ENCODE data around the gene HTATSF1. TPM values are rescaled to one million over a fixed set of nuclear protein-coding genes. Genes with fewer than 3 reads are reported as not detected.

HTATSF1 gene
- total RNA-seq, 4 donors from 2014 or later: 34.0 to 44.8 (median 40.7) TPM

DNA sequence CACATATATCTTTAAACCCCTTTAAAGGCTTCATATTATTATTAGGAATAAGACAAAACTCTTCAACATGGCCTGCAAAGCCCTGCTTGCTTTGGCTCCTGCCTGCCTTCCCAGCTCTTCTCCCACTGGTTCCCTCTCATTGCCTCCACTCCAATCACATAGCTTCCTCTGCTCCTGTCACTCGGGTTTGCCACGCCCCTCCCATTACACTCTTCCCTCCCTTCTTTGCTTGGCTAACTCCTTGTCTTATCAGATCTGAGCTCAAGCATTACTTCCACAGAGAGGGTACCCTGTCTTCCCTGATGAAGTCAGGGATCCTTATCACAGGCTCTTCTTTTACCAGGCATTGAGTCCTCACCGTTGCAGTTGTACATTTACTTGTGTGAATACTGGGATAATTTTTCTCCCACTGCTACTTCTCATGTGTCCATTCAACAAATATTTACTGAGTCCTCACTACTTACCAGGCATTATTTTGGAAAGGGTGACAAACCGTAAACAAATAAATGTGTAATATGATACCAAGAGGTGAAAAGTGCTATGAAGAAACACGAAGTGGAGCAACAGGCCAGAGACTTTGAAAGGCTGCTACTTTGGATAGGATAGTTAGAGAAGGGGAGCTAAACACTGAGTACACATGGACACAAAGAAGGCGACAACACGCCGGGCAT lies 31.4 kb downstream of the HTATSF1 start:
- in situ Hi-C loops (cut with MboI; ENCODE audit: low pct_ligation_motif_present in 1 of 4, low pct_unique_long_range_greater_than_20kb in 1 of 4, low sequenced_read_pairs in 3 of 4) (no loop called here), intact Hi-C loops (cut with DNase I; ENCODE audit: low total_unique reads) (no loop called here)
- no peaks in the 10 kb centered on the region for H3K9me3 ChIP-seq
- TF ChIP-seq POLR2A (IDR thresholded peaks at IDR 0.05) (no peak), EP300 (IDR thresholded peaks at IDR 0.05; ENCODE audit: low read depth) (no peak), POLR2AphosphoS5 (IDR thresholded peaks at IDR 0.05) (no peak)
- TF ChIP-seq, protein P1, sequence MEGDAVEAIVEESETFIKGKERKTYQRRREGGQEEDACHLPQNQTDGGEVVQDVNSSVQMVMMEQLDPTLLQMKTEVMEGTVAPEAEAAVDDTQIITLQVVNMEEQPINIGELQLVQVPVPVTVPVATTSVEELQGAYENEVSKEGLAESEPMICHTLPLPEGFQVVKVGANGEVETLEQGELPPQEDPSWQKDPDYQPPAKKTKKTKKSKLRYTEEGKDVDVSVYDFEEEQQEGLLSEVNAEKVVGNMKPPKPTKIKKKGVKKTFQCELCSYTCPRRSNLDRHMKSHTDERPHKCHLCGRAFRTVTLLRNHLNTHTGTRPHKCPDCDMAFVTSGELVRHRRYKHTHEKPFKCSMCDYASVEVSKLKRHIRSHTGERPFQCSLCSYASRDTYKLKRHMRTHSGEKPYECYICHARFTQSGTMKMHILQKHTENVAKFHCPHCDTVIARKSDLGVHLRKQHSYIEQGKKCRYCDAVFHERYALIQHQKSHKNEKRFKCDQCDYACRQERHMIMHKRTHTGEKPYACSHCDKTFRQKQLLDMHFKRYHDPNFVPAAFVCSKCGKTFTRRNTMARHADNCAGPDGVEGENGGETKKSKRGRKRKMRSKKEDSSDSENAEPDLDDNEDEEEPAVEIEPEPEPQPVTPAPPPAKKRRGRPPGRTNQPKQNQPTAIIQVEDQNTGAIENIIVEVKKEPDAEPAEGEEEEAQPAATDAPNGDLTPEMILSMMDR (IDR thresholded peaks at IDR 0.05): no peak
- H3K4me3 ChIP-seq: no peak overlapping the region
- H3K27me3 ChIP-seq: no peaks in the 10 kb centered on the region
- no peak overlapping the region for H3K27ac ChIP-seq
- no peak for DNase-seq
- peaks cover 4 to 16% (median 5%) of the 10 kb centered on the region in 4 donors for H3K4me1 ChIP-seq
- no peaks in the 10 kb centered on the region for H3K36me3 ChIP-seq
- WGBS, 2 donors (ENCODE audit: low coverage in 1 of 2): 17 to 74% methylated on average over 1 to 8 of the region's 8 CpGs

DNA sequence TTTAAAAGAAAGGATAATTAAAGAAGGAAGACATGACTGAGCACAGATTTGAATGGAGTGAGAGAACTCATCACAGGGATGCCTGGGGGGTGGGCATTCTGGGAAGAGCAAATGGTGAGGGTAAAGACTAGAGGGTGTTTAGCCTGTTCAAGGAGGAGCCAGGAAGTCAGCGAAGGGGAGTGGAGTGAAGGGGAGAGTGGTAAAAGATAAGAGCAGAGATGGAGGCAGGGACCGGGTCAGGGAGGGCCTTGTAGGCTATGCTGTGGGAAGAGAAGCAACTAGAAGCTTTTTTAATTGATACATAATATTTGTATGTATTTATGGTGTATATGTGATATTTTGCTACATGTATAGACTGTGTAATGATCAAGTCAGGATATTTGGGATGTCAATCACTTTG lies 32.4 kb downstream of the HTATSF1 start:
- in situ Hi-C loops (cut with MboI; ENCODE audit: low pct_ligation_motif_present in 1 of 4, low pct_unique_long_range_greater_than_20kb in 1 of 4, low sequenced_read_pairs in 3 of 4) (no loop called here), intact Hi-C loops (cut with DNase I; ENCODE audit: low total_unique reads) (no loop called here)
- TF ChIP-seq EP300 (IDR thresholded peaks at IDR 0.05; ENCODE audit: low read depth) (no peak), POLR2A (IDR thresholded peaks at IDR 0.05) (no peak), POLR2AphosphoS5 (IDR thresholded peaks at IDR 0.05) (no peak)
- TF ChIP-seq, protein P1 (IDR thresholded peaks at IDR 0.05): no peak
- Histone ChIP-seq H3K4me1 (peaks cover 4 to 16% (median 5%) of the 10 kb centered on the region in 4 donors), H3K27ac (no peak overlapping the region), H3K36me3 (no peaks in the 10 kb centered on the region), H3K9me3 (no peaks in the 10 kb centered on the region), H3K4me3 (no peak overlapping the region), H3K27me3 (no peaks in the 10 kb centered on the region)
- DNase-seq: no peak
- WGBS, 2 donors (ENCODE audit: low coverage in 1 of 2): 33 to 53% methylated on average over 1 to 2 of the region's 2 CpGs

DNA sequence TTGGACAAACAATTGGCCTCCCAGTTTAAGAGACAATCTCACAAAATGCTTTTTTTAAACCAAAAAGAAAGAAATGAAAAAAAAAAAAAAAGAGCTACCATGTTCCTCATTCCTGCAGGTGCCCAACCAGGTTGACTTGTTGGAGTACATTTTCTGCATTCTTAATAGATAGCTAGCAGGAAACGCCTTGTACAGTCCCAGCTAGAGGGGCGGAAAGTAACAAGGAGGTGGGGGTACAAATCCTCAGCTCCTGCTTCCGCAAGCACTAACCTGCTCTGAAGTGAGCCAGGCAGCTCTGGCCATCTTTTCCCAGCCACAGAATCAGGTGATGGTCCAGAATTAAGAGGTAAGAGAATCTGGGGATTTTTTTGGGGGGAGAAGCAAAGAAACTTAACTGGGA lies 34.6 kb downstream of the HTATSF1 start, which contains the start of gene VGLL1:
Gene VGLL1 (plus strand): TSS at position 265 of the 400 bp plus-strand sequence. CDS start 3,806 bp downstream, outside the sequence.
- Histone ChIP-seq H3K4me1 (peaks cover 0 to under 1% (median 0%) of the 10 kb centered on the region in 4 donors), H3K4me3 (no peak within 1 kb of the TSS), H3K27ac (no peak within 1 kb of the TSS), H3K36me3 (no peaks in the 10 kb centered on the region), H3K9me3 (no peaks in the 10 kb centered on the region), H3K27me3 (no peaks in the 10 kb centered on the region)
- in situ Hi-C loops (cut with MboI; ENCODE audit: low pct_ligation_motif_present in 1 of 4, low pct_unique_long_range_greater_than_20kb in 1 of 4, low sequenced_read_pairs in 3 of 4): no loop called here
- intact Hi-C loops (cut with DNase I; ENCODE audit: low total_unique reads): no loop called here
- TF ChIP-seq POLR2AphosphoS5 (IDR thresholded peaks at IDR 0.05): no peak
- TF ChIP-seq, protein P1 (IDR thresholded peaks at IDR 0.05): no peak
- TF ChIP-seq EP300 (IDR thresholded peaks at IDR 0.05; ENCODE audit: low read depth): no peak
- no peak for TF ChIP-seq POLR2A (IDR thresholded peaks at IDR 0.05)
- WGBS, 2 donors (ENCODE audit: low coverage in 1 of 2): 85% methylated on average over 3 of the region's 3 CpGs; no CpG with 5 or more reads in 1 of the 2 donors
- no peak for DNase-seq

DNA sequence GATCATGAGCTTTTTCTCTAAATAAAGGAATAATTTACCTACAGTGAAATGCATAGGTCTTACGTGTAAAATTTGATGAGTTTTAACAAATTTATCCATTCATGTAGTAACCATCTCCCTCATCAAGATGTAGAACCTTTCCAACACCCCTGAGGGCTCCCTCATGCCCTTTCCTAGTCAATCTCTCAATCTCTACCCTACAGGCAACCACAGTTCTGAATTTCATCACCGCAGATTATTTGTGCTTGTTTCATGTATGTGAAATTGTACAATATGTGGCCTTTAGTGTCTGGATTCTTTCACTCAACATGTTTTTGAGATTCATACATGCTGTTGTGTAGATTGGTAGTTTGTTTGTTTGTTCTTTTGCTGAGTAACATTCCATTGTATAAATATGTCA lies 36.7 kb downstream of the HTATSF1 start:
- Histone ChIP-seq H3K4me1 (no peaks in the 10 kb centered on the region), H3K9me3 (no peaks in the 10 kb centered on the region), H3K4me3 (no peak overlapping the region), H3K27me3 (no peaks in the 10 kb centered on the region), H3K27ac (no peak overlapping the region), H3K36me3 (no peaks in the 10 kb centered on the region)
- no peak for TF ChIP-seq EP300 (IDR thresholded peaks at IDR 0.05; ENCODE audit: low read depth)
- intact Hi-C loops (cut with DNase I; ENCODE audit: low total_unique reads): no loop called here
- in situ Hi-C loops (cut with MboI; ENCODE audit: low pct_ligation_motif_present in 1 of 4, low pct_unique_long_range_greater_than_20kb in 1 of 4, low sequenced_read_pairs in 3 of 4): no loop called here
- no peak for DNase-seq
- 87 to 90% methylated on average over 2 of the region's 2 CpGs for WGBS, 2 donors (ENCODE audit: low coverage in 1 of 2)
